ENCODE data around the gene FRY. TPM values are rescaled to one million over a fixed set of nuclear protein-coding genes. Genes with fewer than 3 reads are reported as not detected.

FRY gene
- total and polyA plus RNA-seq, 9 of the 15 experiments (the other 6 are each of a cell fraction or from before 2014, with no cell fraction given) = 0.03 to 0.31 (median 0.11) TPM; not detected in 3

- ChIA-PET CTCF (ENCODE audit: low intra/inter-chr PET ratio) (no interaction called here), POLR2A (no interaction called here)
- no peak overlapping the region for H3K4me3 ChIP-seq
- H2AFZ ChIP-seq (ENCODE audit: low read depth, low read length) = no peak overlapping the region
- WGBS (ENCODE audit: insufficient coverage, low coverage, missing lambda C conversion rate) = 0% methylated on average over 3 of the region's 3 CpGs
- TF ChIP-seq POLR2AphosphoS5 (IDR thresholded peaks at IDR 0.05; ENCODE audit: control insufficient read depth, insufficient read depth, low read depth, low read length) (no peak), TGIF2 (CRISPR knock-in tag; IDR thresholded peaks at IDR 0.05) (no peak), ELK1 (CRISPR knock-in tag; IDR thresholded peaks at IDR 0.05) (no peak), RREB1 (CRISPR knock-in tag; IDR thresholded peaks at IDR 0.05) (no peak), ZNF133 (CRISPR knock-in tag; IDR thresholded peaks at IDR 0.05) (no peak)
- no peak for DNase-seq (ENCODE audit: extremely low read depth in 1 of 4, low spot score in 3 of 4)
- no peaks in the 10 kb centered on the region for H4K20me1 ChIP-seq (replicated peaks; ENCODE audit: control insufficient read depth, insufficient read depth, low read length)
- H3K27me3 ChIP-seq (ENCODE audit: control insufficient read depth in 2 of 2, insufficient read depth in 2 of 2, low read length in 2 of 2) = no peaks in the 10 kb centered on the region
- BruUV-seq (replicated peaks) = no TSS peak
- in situ Hi-C loops (cut with MboI) (no loop called here), intact Hi-C loops (cut with micrococcal nuclease) (no loop called here)
- no peak overlapping the region for H3K9ac ChIP-seq (ENCODE audit: insufficient read depth in 1 of 2, low read depth in 2 of 2, low read length in 2 of 2)
- H3K9me3 ChIP-seq (replicated peaks; ENCODE audit: control insufficient read depth, insufficient read depth, low read depth, low read length) = no peaks in the 10 kb centered on the region
- no peaks in the 10 kb centered on the region for H3K36me3 ChIP-seq (ENCODE audit: control insufficient read depth, insufficient read depth, low read length)
- FAIRE-seq = no peak
- no peak overlapping the region for H3K27ac ChIP-seq (ENCODE audit: extremely low read depth, low read depth, low read length)
- H3K4me1 ChIP-seq (replicated peaks in 1 of 2; ENCODE audit: control insufficient read depth in 2 of 2, insufficient read depth in 2 of 2, low read length in 2 of 2) = no peaks in the 10 kb centered on the region
- ATAC-seq = no peak
- no peaks in the 10 kb centered on the region for H3K79me2 ChIP-seq (ENCODE audit: control insufficient read depth, insufficient read depth, low read length)
- H3K4me2 ChIP-seq (ENCODE audit: insufficient read depth, low read length) = no peak overlapping the region
- no peaks in the 10 kb centered on the region for H3K9me1 ChIP-seq (ENCODE audit: control insufficient read depth, insufficient read depth, low read length)
Observed at GRCh38 chr13:32040689-32041088, 9.1 kb downstream of the FRY start.

All from K562 (cell line).